Thoracic aorta (tissue), 2 donors: ENCODE measurements around the gene CCDC74A. TPM values are rescaled to one million over a fixed set of nuclear protein-coding genes. Genes with fewer than 3 reads are reported as not detected.
"Not testable (repeated sequence)": the region's sequence is repeated elsewhere in the genome, so short reads cannot be mapped to it uniquely, and the experiment has no call there.

Source experiments
- ATAC-seq: fragments of 150-250 bp; one replicate; pipeline ENCODE4 v1.8.0; 2017; ENCODE audit warnings: low read depth; ENCODE audit not compliant: insufficient number of reproducible peaks, low FRiP score
- DNase-seq: peaks from one replicate; pipeline ENCODE4 v3.0.0-alpha.2; 2020; ENCODE audit warnings: low spot score
- H3K27ac ChIP-seq, 2 donors: fragments of 200-600 bp; sonication (generic); 1 replicate in 1 of 2; 2 replicates in 1 of 2; pipeline ENCODE4 v1.5.1; 2016; ENCODE audit warnings: mild to moderate bottlenecking in 2 of 2, moderate library complexity in 2 of 2
- H3K27me3 ChIP-seq: fragments of 200-600 bp; sonication (generic); replicated peaks from 2 replicates; pipeline ENCODE4 v1.6.0; 2016; ENCODE audit warnings: mild to moderate bottlenecking; ENCODE audit not compliant: insufficient read depth
- H3K36me3 ChIP-seq: fragments of 200-600 bp; sonication (generic); one replicate; pipeline ENCODE4 v1.5.1; 2016
- H3K4me1 ChIP-seq, 2 donors: fragments of 200-600 bp; sonication (generic); 1 replicate in 1 of 2; 2 replicates in 1 of 2; pipeline versions ENCODE4 v1.5.1 to v1.6.0; 2016; ENCODE audit warnings: low read depth in 2 of 2, mild to moderate bottlenecking in 1 of 2; ENCODE audit not compliant: control insufficient read depth in 1 of 2
- H3K4me3 ChIP-seq: fragments of 200-600 bp; sonication (generic); 2 replicates; pipeline ENCODE4 v1.5.1; 2016; ENCODE audit warnings: mild to moderate bottlenecking
- H3K9me3 ChIP-seq: fragments of 200-600 bp; sonication (generic); 2 replicates; pipeline ENCODE4 v1.5.1; 2016
- CTCF ChIP-seq: fragments of 200-600 bp; sonication (generic); IDR thresholded peaks from one replicate; pipeline ENCODE4 v1.5.1; 2019; ENCODE audit warnings: antibody characterized with exemption
- total RNA-seq, 2 donors: library from RNA; depleted of rRNA; stranded (reverse); fragments of >200 nt; gene quantifications; one replicate each; pipeline versions ENCODE4 v1.1.0 to v1.2.3, GENCODE V29; 2016

Gene CCDC74A
- total RNA-seq, 2 donors from 2014 or later: 2.6 to 13.9 TPM

- DNase-seq: no peak
- Histone ChIP-seq H3K27me3 (no peaks in the 10 kb centered on the region), H3K36me3 (no peaks in the 10 kb centered on the region), H3K4me3 (no peak overlapping the region), H3K9me3 (no peaks in the 10 kb centered on the region), H3K27ac (no peak overlapping the region), H3K4me1 (no peaks in the 10 kb centered on the region)
- no peak for TF ChIP-seq CTCF
- ATAC-seq: no peak
Observed at GRCh38 chr2:131557558-131558321, 30.1 kb downstream of the CCDC74A start.

DNA sequence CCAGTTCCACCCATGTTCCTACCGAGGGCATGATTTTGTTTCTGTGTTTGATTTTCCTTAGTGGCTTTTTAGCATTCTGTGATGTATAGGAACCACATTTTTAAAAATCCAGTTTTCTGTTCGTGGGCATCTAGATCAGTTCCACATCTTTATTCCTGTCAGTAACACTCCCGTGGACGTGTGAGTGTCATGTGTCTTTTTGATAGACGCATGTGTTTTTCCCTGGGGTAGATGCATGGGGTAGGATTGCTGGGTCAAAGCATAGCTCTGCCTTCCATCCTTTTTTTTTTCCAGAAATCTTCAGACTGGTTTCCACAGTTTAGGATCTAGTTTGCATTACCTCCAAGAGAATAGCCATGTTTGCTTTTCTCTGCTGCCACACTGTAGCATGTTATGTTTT is 38.7 kb downstream of the CCDC74A start:
- DNase-seq (no peak), ATAC-seq (no peak)
- no peak overlapping the region for H3K27ac ChIP-seq
- TF ChIP-seq CTCF: no peak
- no peaks in the 10 kb centered on the region for H3K36me3 ChIP-seq
- H3K4me1 ChIP-seq: no peaks in the 10 kb centered on the region
- H3K9me3 ChIP-seq: no peaks in the 10 kb centered on the region
- H3K27me3 ChIP-seq: no peaks in the 10 kb centered on the region
- no peak overlapping the region for H3K4me3 ChIP-seq

DNA sequence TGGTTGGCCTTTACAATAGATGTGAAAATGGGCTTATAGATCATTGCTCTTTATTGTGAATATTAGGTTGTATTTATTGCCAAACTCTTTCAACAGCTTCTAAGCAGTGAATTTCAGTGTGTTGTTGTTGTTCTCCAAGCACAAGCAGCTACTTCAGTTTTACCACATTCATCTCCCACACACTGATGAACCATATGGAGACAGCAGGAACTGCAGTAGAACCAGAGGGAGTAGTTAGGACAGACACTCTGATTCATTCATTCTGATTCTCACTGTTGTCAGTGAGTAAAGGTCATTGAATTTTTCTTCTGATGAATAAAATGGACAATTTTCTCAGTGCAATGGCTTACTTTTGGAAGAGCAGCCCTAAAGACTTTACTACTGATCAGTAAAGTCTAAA is 40.2 kb downstream of the CCDC74A start:
- DNase-seq (no peak), ATAC-seq (no peak)
- H3K9me3 ChIP-seq: no peaks in the 10 kb centered on the region
- TF ChIP-seq CTCF: no peak
- H3K27ac ChIP-seq: no peak overlapping the region
- no peaks in the 10 kb centered on the region for H3K27me3 ChIP-seq
- no peaks in the 10 kb centered on the region for H3K36me3 ChIP-seq
- no peaks in the 10 kb centered on the region for H3K4me1 ChIP-seq
- H3K4me3 ChIP-seq: no peak overlapping the region

DNA sequence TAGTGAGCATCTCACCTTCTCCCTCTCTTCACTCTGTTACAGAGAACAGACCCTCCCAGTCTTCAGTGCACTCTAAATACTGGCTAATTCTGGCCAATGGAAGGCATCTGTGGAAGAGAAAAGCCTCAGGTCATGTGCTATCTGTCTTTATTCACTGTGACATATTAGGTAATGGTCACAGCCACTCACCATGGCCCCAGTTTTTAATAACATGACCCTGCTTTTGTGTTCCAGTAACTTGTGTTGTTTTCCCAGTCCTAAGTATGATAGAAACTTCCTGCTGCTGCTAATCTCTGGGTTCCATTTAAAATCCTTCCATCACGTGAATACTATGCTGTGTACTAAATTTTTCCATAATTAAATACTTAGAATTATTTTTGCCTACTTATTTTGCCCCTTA is 40.7 kb downstream of the CCDC74A start:
- not testable (repeated sequence) for ATAC-seq, H3K36me3 ChIP-seq, H3K27me3 ChIP-seq, H3K27ac ChIP-seq, DNase-seq, H3K4me1 ChIP-seq, H3K4me3 ChIP-seq, H3K9me3 ChIP-seq

- Histone ChIP-seq H3K4me1 (no peaks in the 10 kb centered on the region), H3K4me3 (no peak overlapping the region), H3K27me3 (no peaks in the 10 kb centered on the region), H3K36me3 (no peaks in the 10 kb centered on the region), H3K27ac (no peak overlapping the region), H3K9me3 (no peaks in the 10 kb centered on the region)
- TF ChIP-seq CTCF: no peak
- ATAC-seq: no peak
- no peak for DNase-seq
Observed at GRCh38 chr2:131572175-131572574, 44.5 kb downstream of the CCDC74A start.

GRCh38 chr2:131577812-131578211 is 50.1 kb downstream of the CCDC74A start:
- Histone ChIP-seq H3K9me3 (no peaks in the 10 kb centered on the region), H3K36me3 (no peaks in the 10 kb centered on the region), H3K4me3 (no peak overlapping the region), H3K27ac (no peak overlapping the region), H3K4me1 (no peaks in the 10 kb centered on the region), H3K27me3 (no peaks in the 10 kb centered on the region)
- no peak for ATAC-seq
- no peak for DNase-seq
- TF ChIP-seq CTCF: no peak
